Progenitor cell of endocrine pancreas (in vitro differentiated cells): ENCODE results near the gene KLHL17. TPM values are rescaled to one million over a fixed set of nuclear protein-coding genes. Genes with fewer than 3 reads are reported as not detected.

Experiments used
- DNase-seq: peaks from one replicate; pipeline ENCODE4 v3.0.0; 2021; ENCODE audit warnings: low spot score; ENCODE audit not compliant: unreplicated experiment
- H3K27ac Mint-ChIP-seq: 2 replicates; pipeline ENCODE4 v1.8.0; 2021; ENCODE audit warnings: mild to moderate bottlenecking, moderate library complexity, mixed read lengths
- H3K27me3 Mint-ChIP-seq: 2 replicates; pipeline ENCODE4 v1.8.0; 2021; ENCODE audit warnings: mixed read lengths
- H3K36me3 Mint-ChIP-seq: 2 replicates; pipeline ENCODE4 v1.8.0; 2022; ENCODE audit warnings: mixed read lengths; ENCODE audit not compliant: insufficient read depth
- H3K4me1 Mint-ChIP-seq: 2 replicates; pipeline ENCODE4 v1.8.0; 2021; ENCODE audit warnings: low read depth, mixed read lengths
- H3K4me3 Mint-ChIP-seq: 2 replicates; pipeline ENCODE4 v1.8.0; 2021; ENCODE audit warnings: low read depth, mild to moderate bottlenecking, moderate library complexity, mixed read lengths
- H3K9me3 Mint-ChIP-seq: 2 replicates; pipeline ENCODE4 v1.8.0; 2021; ENCODE audit warnings: low read depth, mixed read lengths
- total RNA-seq: library from RNA; stranded (reverse); gene quantifications from 2 replicates; pipeline ENCODE4 v1.2.1, GENCODE V29; 2021
- TF ChIP-seq, protein P1 (sequence below): fragments of 200-600 bp; sonication (generic); IDR thresholded peaks from one replicate; pipeline ENCODE4 v1.5.0; 2021; ENCODE audit warnings: antibody characterized with exemption, mild to moderate bottlenecking; ENCODE audit not compliant: unreplicated experiment

The KLHL17 gene
- total RNA-seq, 1 donor from 2014 or later: 45.3 TPM

DNA sequence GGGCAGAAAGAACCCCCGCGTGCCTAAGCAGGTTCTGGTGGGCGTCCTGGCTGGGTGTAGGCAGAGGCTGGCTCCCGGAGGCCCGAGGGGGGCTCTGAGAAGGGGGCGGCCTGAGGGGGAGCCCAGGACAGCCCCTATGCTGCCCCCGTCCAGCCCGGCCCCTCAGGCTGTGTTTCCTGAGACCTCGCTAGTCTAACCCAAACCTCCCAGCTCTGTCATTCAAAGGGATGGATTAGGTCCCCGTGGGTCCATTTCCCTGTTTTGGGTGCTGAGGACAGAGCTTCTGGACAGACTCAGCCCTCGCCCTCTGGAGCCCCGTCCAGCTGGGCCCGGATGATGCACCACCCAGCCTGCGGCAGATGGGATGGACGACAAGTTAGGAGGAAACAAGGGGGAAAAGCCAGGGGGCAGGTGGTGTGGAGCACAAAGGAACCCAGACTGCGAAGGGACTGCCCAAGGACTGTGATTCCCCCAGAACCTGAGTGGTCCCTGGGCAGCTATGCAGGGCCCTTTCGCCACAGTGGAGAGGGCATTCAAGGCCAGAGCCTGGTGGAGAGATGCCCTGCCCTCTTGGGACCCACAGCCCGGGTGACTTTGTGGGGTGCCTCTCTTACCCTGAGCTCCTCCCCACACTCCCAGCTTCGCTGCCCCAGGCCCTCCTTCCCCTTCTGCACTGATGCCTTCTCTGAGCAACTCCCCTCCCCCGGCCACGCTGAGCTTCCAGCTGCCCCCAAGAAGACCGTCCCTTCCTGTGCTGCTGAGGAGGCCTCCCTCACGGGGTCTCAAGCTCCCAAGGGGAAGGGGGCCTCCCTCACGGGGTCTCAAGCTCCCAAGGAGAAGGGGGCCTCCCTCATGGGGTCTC, 36.7 kb downstream of the KLHL17 start:
- peak; percentile 9 for DNase-seq
- peaks cover 4% of the 10 kb centered on the region for H3K36me3 Mint-ChIP-seq
- H3K4me1 Mint-ChIP-seq: peaks cover 4% of the 10 kb centered on the region
- peak overlapping the region; percentile 60 for H3K4me3 Mint-ChIP-seq
- peaks cover 5% of the 10 kb centered on the region for H3K9me3 Mint-ChIP-seq
- TF ChIP-seq, protein P1, sequence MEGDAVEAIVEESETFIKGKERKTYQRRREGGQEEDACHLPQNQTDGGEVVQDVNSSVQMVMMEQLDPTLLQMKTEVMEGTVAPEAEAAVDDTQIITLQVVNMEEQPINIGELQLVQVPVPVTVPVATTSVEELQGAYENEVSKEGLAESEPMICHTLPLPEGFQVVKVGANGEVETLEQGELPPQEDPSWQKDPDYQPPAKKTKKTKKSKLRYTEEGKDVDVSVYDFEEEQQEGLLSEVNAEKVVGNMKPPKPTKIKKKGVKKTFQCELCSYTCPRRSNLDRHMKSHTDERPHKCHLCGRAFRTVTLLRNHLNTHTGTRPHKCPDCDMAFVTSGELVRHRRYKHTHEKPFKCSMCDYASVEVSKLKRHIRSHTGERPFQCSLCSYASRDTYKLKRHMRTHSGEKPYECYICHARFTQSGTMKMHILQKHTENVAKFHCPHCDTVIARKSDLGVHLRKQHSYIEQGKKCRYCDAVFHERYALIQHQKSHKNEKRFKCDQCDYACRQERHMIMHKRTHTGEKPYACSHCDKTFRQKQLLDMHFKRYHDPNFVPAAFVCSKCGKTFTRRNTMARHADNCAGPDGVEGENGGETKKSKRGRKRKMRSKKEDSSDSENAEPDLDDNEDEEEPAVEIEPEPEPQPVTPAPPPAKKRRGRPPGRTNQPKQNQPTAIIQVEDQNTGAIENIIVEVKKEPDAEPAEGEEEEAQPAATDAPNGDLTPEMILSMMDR: no peak
- peaks cover 19% of the 10 kb centered on the region for H3K27me3 Mint-ChIP-seq
- no peak overlapping the region for H3K27ac Mint-ChIP-seq

DNA sequence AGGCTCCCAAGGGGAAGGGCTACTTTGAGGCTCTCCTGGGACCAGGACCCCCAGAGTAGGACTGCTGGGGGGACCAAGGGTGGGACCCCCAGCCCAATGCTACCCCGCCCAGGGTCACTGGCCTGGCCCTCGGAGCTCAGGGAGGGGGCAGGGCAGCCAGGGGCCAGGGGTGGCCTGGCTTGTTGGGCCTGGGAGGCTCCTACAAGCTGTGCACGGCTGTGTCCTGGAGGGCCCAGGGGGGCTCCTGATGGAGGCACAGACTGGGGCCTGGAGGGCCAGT, 37.3 kb downstream of the KLHL17 start:
- H3K27me3 Mint-ChIP-seq: peaks cover 16% of the 10 kb centered on the region
- H3K4me1 Mint-ChIP-seq: peaks cover 4% of the 10 kb centered on the region
- TF ChIP-seq, protein P1: no peak
- peak overlapping the region; percentile 14 for H3K4me3 Mint-ChIP-seq
- H3K27ac Mint-ChIP-seq: no peak overlapping the region
- peaks cover under 1% of the 10 kb centered on the region for H3K36me3 Mint-ChIP-seq
- H3K9me3 Mint-ChIP-seq: peaks cover 2% of the 10 kb centered on the region
- DNase-seq: no peak

DNA sequence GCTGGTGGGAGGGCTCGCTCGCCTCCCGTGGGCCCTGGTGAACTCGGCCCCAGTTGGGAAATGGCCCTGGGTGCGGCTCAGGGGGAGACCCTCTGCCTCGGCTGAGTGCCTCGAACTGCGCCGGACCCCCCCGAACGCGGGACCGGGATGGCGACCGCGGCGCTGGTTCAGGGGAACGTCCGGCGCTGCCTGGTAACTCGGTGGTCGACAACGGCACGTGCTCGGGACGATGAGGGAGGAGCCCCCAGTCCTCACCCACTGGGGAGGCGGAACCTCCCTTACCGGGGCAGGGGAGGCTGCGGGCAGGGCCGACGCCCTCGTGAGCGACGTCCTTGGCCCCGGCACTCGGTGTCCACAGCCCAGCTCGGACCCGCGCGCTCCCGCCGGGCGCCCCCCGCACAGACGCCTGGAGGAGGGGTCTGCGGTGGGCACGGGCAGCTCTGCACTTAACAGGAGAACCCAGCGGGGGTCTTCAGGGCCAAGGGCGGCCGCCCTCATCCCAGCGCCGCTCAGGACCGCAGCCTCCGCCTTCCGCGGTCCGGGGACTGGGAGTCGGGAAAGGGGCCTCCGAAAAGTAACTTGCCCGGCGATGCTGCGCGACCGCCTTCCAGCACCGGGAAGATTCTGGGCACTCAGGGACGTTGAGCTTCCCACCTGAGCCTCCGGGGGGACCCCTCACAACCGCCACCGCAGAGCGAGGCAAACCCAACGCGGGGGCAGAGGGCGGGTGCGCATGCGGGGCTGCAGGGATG, 37.8 kb downstream of the KLHL17 start:
- Mint-ChIP-seq H3K27ac (peak overlapping the region; percentile 24), H3K9me3 (no peaks in the 10 kb centered on the region), H3K4me1 (peaks cover 4% of the 10 kb centered on the region), H3K4me3 (peak overlapping the region; percentile 66), H3K27me3 (peaks cover 15% of the 10 kb centered on the region), H3K36me3 (no peaks in the 10 kb centered on the region)
- DNase-seq: peak; percentile 44
- TF ChIP-seq, protein P1: no peak

DNA sequence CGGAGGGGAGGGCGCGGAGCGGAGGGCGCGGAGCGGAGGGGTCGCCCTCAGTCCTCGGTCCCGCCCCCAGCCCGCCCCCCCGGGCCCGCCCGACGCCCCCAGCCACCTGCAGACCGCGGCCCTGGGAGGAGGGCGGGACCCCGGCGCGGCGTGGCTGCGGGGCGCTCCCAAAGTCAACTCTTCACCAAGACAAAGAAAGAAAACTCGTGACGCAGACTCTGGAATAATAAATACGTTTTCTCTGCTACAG, 38.3 kb downstream of the KLHL17 start:
- Mint-ChIP-seq H3K4me3 (peak overlapping the region; percentile 66), H3K27me3 (peaks cover 15% of the 10 kb centered on the region)

DNA sequence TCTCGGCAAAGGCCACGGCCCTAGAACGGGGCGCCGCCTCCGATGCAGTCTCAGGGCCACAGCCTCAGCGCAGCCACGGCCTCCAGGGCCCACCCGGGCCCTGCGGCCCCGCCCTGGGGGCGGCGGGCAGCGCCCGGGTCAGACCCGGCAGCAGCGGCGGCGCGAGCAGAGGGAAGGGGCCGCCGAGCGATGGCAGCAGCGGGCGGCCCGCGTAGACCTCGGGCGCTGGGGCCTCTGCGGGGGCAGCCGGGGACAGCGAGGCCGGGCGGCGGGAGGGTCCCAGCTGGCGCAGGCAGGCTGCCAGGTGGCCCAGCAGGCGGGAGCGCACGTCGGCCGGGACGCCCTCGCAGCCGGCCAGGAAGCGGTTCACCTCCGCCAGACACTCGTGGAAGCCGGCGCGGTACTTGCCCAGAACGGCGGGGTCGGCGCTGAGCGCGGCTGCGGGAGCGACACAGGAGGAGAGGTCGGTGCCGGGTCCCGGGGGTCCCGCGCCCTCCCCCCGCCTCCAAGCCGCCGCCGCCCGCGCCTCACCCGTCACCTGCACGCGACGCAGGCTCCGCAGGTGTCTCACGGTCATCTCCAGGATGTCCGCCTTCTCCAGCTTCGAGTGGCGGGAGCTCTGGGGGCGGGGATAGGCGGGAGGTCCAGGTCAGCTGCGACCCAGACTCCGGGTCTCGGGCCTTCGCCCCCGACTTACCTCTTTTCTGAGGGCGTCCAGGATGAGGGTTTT, 38.8 kb downstream of the KLHL17 start:
- peaks cover 15% of the 10 kb centered on the region for H3K27me3 Mint-ChIP-seq
- peaks cover 4% of the 10 kb centered on the region for H3K4me1 Mint-ChIP-seq
- peak overlapping the region; percentile 62 for H3K27ac Mint-ChIP-seq
- TF ChIP-seq, protein P1: no peak
- peak overlapping the region; percentile 67 for H3K4me3 Mint-ChIP-seq
- H3K9me3 Mint-ChIP-seq: no peaks in the 10 kb centered on the region
- DNase-seq: peak; percentile 39
- H3K36me3 Mint-ChIP-seq: no peaks in the 10 kb centered on the region

More for the DNA sequence above, 38.3 kb downstream of the KLHL17 start:
- Mint-ChIP-seq H3K4me1 (peaks cover 4% of the 10 kb centered on the region), H3K36me3 (no peaks in the 10 kb centered on the region), H3K27ac (no peak overlapping the region), H3K9me3 (no peaks in the 10 kb centered on the region)
- TF ChIP-seq, protein P1: no peak
- no peak for DNase-seq
